Thyroid gland (tissue), 4 donors: ENCODE data around the gene TPSD1. TPM values are rescaled to one million over a fixed set of nuclear protein-coding genes. Genes with fewer than 3 reads are reported as not detected.
"Not testable (repeated sequence)": the region's sequence is repeated elsewhere in the genome, so short reads cannot be mapped to it uniquely, and the experiment has no call there.

Source experiments
- DNase-seq, 2 donors: peaks; one replicate each; pipeline ENCODE4 v3.0.0-alpha.2; 2019
- H3K27ac ChIP-seq, 3 donors: fragments of 200-600 bp; sonication (generic); 1 replicate in 2 of 3; 2 replicates in 1 of 3; pipeline ENCODE4 v1.5.1; 2016 to 2019; ENCODE audit warnings: mild to moderate bottlenecking in 1 of 3, moderate library complexity in 1 of 3
- H3K27me3 ChIP-seq: fragments of 200-600 bp; sonication (generic); one replicate; pipeline ENCODE4 v1.5.1; 2019
- H3K36me3 ChIP-seq, 2 donors: fragments of 200-600 bp; sonication (generic); one replicate each; pipeline ENCODE4 v1.5.1; 2016 to 2019
- H3K4me1 ChIP-seq, 2 donors: fragments of 200-600 bp; sonication (generic); one replicate each; pipeline ENCODE4 v1.5.1; 2017 to 2019
- H3K4me3 ChIP-seq, 3 donors: fragments of 200-600 bp; sonication (generic); replicated peaks in 1 of 3; 1 replicate in 2 of 3; 2 replicates in 1 of 3; pipeline ENCODE4 v1.5.1; 2016; ENCODE audit warnings: mild to moderate bottlenecking in 1 of 3
- H3K9me3 ChIP-seq: fragments of 200-600 bp; sonication (generic); one replicate; pipeline ENCODE4 v1.5.1; 2017
- CTCF ChIP-seq, 6 experiments: fragments of 200-600 bp in 3 of 6; fragments of 450-650 bp in 3 of 6; sonication (generic) in 3 of 6; IDR thresholded peaks; one replicate each; pipeline ENCODE4 v1.5.1; 2016 to 2019; ENCODE audit warnings: antibody characterized with exemption in 6 of 6, mild to moderate bottlenecking in 2 of 6, inconsistent platforms in 1 of 6, moderate library complexity in 1 of 6
- POLR2A ChIP-seq, 2 donors: fragments of 450-650 bp; IDR thresholded peaks; one replicate each; pipeline ENCODE4 v1.6.1; 2017; ENCODE audit warnings: antibody characterized with exemption in 2 of 2, mild to moderate bottlenecking in 2 of 2, moderate library complexity in 1 of 2
- WGBS, 2 donors: methylation state at CpG; one replicate each; pipeline ENCODE4 v1.1.5; 2017; 5-methylcytosine and 5-hydroxymethylcytosine counted together
- intact Hi-C: fragments of 100-400 bp; cut with DNase I; formaldehyde crosslinking; loops from one replicate; pipeline ENCODE4 v1.15.1; 2023
- total RNA-seq, 4 donors: library from RNA; depleted of rRNA; stranded (reverse); fragments of >200 nt; gene quantifications; one replicate each; pipeline ENCODE4 v1.2.3, GENCODE V29; 2016

Gene TPSD1
- total RNA-seq, 4 donors from 2014 or later, result 0.33 TPM; not detected in 3

GRCh38 chr16:1293921-1294656, 38.2 kb downstream of the TPSD1 start:
- no peaks in the 10 kb centered on the region for H3K36me3 ChIP-seq
- no peak for DNase-seq
- no peak overlapping the region for H3K4me3 ChIP-seq
- intact Hi-C loops, result no loop called here
- peaks cover 3 to 11% of the 10 kb centered on the region in 2 donors for H3K4me1 ChIP-seq
- TF ChIP-seq CTCF (IDR thresholded peaks at IDR 0.05), result no peak
- no peak for TF ChIP-seq POLR2A (IDR thresholded peaks at IDR 0.05)
- H3K27me3 ChIP-seq, result no peaks in the 10 kb centered on the region
- no peak overlapping the region for H3K27ac ChIP-seq
- H3K9me3 ChIP-seq, result no peaks in the 10 kb centered on the region
- WGBS, 2 donors, result 77 to 81% methylated on average over 11 of the region's 11 CpGs

GRCh38 chr16:1295465-1295864, 39.6 kb downstream of the TPSD1 start:
- intact Hi-C loops, result no loop called here
- DNase-seq, result no peak
- no peak for TF ChIP-seq CTCF (IDR thresholded peaks at IDR 0.05)
- no peak for TF ChIP-seq POLR2A (IDR thresholded peaks at IDR 0.05)
- Histone ChIP-seq H3K27me3 (no peaks in the 10 kb centered on the region), H3K4me3 (no peak overlapping the region), H3K36me3 (no peaks in the 10 kb centered on the region), H3K27ac (no peak overlapping the region), H3K4me1 (peaks cover 3 to 12% of the 10 kb centered on the region in 2 donors), H3K9me3 (no peaks in the 10 kb centered on the region)
- WGBS, 2 donors, result 58 to 63% methylated on average over 5 of the region's 5 CpGs

- H3K9me3 ChIP-seq, H3K4me3 ChIP-seq, DNase-seq, intact Hi-C loops, H3K36me3 ChIP-seq, H3K27me3 ChIP-seq: not testable (repeated sequence)
- peak overlapping the region; percentile 48 to 84 (median 50) for H3K27ac ChIP-seq
- H3K4me1 ChIP-seq, result peaks cover 9 to 21% of the 10 kb centered on the region in 2 donors
- WGBS, 2 donors, result 80 to 86% methylated on average over 8 of the region's 8 CpGs
Measured at GRCh38 chr16:1296688-1297017, 40.8 kb downstream of the TPSD1 start.

- intact Hi-C loops, result no loop called here
Measured at GRCh38 chr16:1297018-1297696, 41.3 kb downstream of the TPSD1 start.

GRCh38 chr16:1298406-1298805, 42.5 kb downstream of the TPSD1 start:
- Histone ChIP-seq H3K27me3 (no peaks in the 10 kb centered on the region), H3K9me3 (no peaks in the 10 kb centered on the region), H3K4me1 (peaks cover 9 to 21% of the 10 kb centered on the region in 2 donors), H3K36me3 (no peaks in the 10 kb centered on the region), H3K4me3 (no peak overlapping the region), H3K27ac (no peak overlapping the region)
- intact Hi-C loops, result no loop called here
- DNase-seq, result peak; percentile 37 to 47
- no peak for TF ChIP-seq POLR2A (IDR thresholded peaks at IDR 0.05)
- no peak for TF ChIP-seq CTCF (IDR thresholded peaks at IDR 0.05)
- WGBS, 2 donors, result 46 to 48% methylated on average over 14 of the region's 14 CpGs

More at GRCh38 chr16:1297018-1297696, 41.3 kb downstream of the TPSD1 start:
- peak overlapping the region; percentile 48 to 84 (median 50) for H3K27ac ChIP-seq
- H3K27me3 ChIP-seq, result no peaks in the 10 kb centered on the region
- no peaks in the 10 kb centered on the region for H3K36me3 ChIP-seq
- no peak overlapping the region for H3K4me3 ChIP-seq
- 26 to 33% methylated on average over 6 of the region's 6 CpGs for WGBS, 2 donors
- no peak for TF ChIP-seq CTCF (IDR thresholded peaks at IDR 0.05)
- TF ChIP-seq POLR2A (IDR thresholded peaks at IDR 0.05), result no peak
- peak; percentile 50 to 69 for DNase-seq
- H3K9me3 ChIP-seq, result no peaks in the 10 kb centered on the region
- H3K4me1 ChIP-seq, result peaks cover 9 to 21% of the 10 kb centered on the region in 2 donors
